Measurements from ENCODE around the gene ITGB4. TPM values are rescaled to one million over a fixed set of nuclear protein-coding genes. Genes with fewer than 3 reads are reported as not detected.

Gene ITGB4
- total RNA-seq, 1 experiment from 2014 or later, result 5.3 TPM

- Histone ChIP-seq H3K4me1 (ENCODE audit: insufficient read depth, low read length) (peaks cover 1% of the 10 kb centered on the region; the same call in 1 of the 2 replicates), H2BK15ac (ENCODE audit: low read depth, low read length) (no peak overlapping the region), H3K56ac (ENCODE audit: insufficient read length, low read depth, low read length) (no peak overlapping the region), H3K27ac (ENCODE audit: insufficient read length, low read depth, low read length) (no peak overlapping the region), H3K23ac (ENCODE audit: insufficient read length, low read depth, low read length) (no peak overlapping the region), H4K8ac (replicated peaks; ENCODE audit: insufficient read length, low read depth, low read length) (no peak overlapping the region), H4K91ac (ENCODE audit: insufficient read length, low read depth, low read length) (no peak overlapping the region), H2BK5ac (ENCODE audit: insufficient read length, low read length) (no peak overlapping the region), H3K4ac (ENCODE audit: low read depth, low read length) (no peak overlapping the region), H3K23me2 (ENCODE audit: insufficient read length, low read depth, low read length, poor library complexity, severe bottlenecking) (no peaks in the 10 kb centered on the region), H2BK20ac (ENCODE audit: low read depth, low read length, poor library complexity, severe bottlenecking) (no peak overlapping the region), H2BK12ac (ENCODE audit: insufficient read length, low read depth, low read length) (no peak overlapping the region), H3K79me2 (ENCODE audit: insufficient read depth, low read length) (peaks cover 3% of the 10 kb centered on the region; the same call in 1 of the 2 replicates), H3K79me1 (ENCODE audit: insufficient read depth, low read depth, low read length, poor library complexity, severe bottlenecking) (no peaks in the 10 kb centered on the region), H3K14ac (ENCODE audit: insufficient read depth, low read length) (peak overlapping the region; percentile 92), H3K4me2 (ENCODE audit: insufficient read depth, insufficient read length, low read length) (peak overlapping the region; percentile 90), H2AK5ac (ENCODE audit: insufficient read length, low read length) (no peak overlapping the region), H3K9me3 (ENCODE audit: control insufficient read depth, low read depth, low read length) (no peaks in the 10 kb centered on the region), H4K20me1 (ENCODE audit: control insufficient read depth, insufficient read depth, insufficient read length) (no peaks in the 10 kb centered on the region), H3K9ac (ENCODE audit: extremely low read depth, insufficient read length, low read length) (peak overlapping the region; percentile 91), H4K5ac (ENCODE audit: insufficient read length, low read depth, low read length) (no peak overlapping the region), H3K18ac (ENCODE audit: insufficient read length, low read depth, low read length) (peak overlapping the region; percentile 32), H3T11ph (ENCODE audit: low read length) (no peak overlapping the region), H2AFZ (ENCODE audit: low read length) (no peak overlapping the region), H3K27me3 (ENCODE audit: insufficient read depth, low read length) (no peaks in the 10 kb centered on the region), H2BK120ac (ENCODE audit: low read depth, low read length, poor library complexity, severe bottlenecking) (peak overlapping the region; percentile 40)
- Mint-ChIP-seq H3K27me3 (ENCODE audit: low read depth) (peaks cover 2% of the 10 kb centered on the region; the same call in 1 of the 2 replicates), H3K27ac (peak overlapping the region; percentile 94 to 96 (median 95)), H3K36me3 (ENCODE audit: insufficient read depth in 1 of 3, low read depth in 3 of 3) (peaks cover 21 to 34% (median 33%) of the 10 kb centered on the region in 3 experiments), H3K4me3 (peak overlapping the region; percentile 96 to 99), H3K9me3 (peaks cover 2 to 3% of the 10 kb centered on the region in 2 experiments; a peak in 3 of 5 replicates), H3K4me1 (peaks cover 32 to 37% of the 10 kb centered on the region in 2 experiments)
- WGBS (ENCODE audit: extremely low coverage, insufficient read length, low lambda C conversion rate), result no CpG with 5 or more reads among the region's 38 CpGs
- peak; percentile 75 for DNase-seq
- peak; percentile 86 for TF ChIP-seq CTCF (conservative IDR thresholded peaks at IDR 0.05)
Measured at GRCh38 chr17:75778861-75779249, 57.6 kb downstream of the ITGB4 start.
